Parathyroid adenoma (tissue), 2 donors: Measurements from ENCODE around the gene COQ4.

Source experiments
- H2AFZ ChIP-seq: fragments of 300-600 bp; sonication (generic); one replicate; pipeline ENCODE4 v1.7.0; 2017; ENCODE audit warnings: antibody characterized with exemption, mild to moderate bottlenecking
- H3K27ac ChIP-seq: fragments of 300-600 bp; sonication (generic); one replicate; pipeline ENCODE4 v1.7.0; 2017
- H3K27me3 ChIP-seq: fragments of 300-600 bp; sonication (generic); one replicate; pipeline ENCODE4 v1.7.0; 2017; ENCODE audit warnings: low read length; ENCODE audit not compliant: control insufficient read depth, insufficient read depth
- H3K36me3 ChIP-seq: fragments of 300-600 bp; sonication (generic); one replicate; pipeline ENCODE4 v1.7.0; 2017; ENCODE audit warnings: low read length; ENCODE audit not compliant: control insufficient read depth, insufficient read depth
- H3K4me1 ChIP-seq: fragments of 300-600 bp; sonication (generic); one replicate; pipeline ENCODE4 v1.7.0; 2017; ENCODE audit warnings: control low read depth
- H3K4me2 ChIP-seq: fragments of 300-600 bp; sonication (generic); one replicate; pipeline ENCODE4 v1.7.0; 2017; ENCODE audit warnings: low read length
- H3K4me3 ChIP-seq: fragments of 300-600 bp; sonication (generic); one replicate; pipeline ENCODE4 v1.7.0; 2017; ENCODE audit warnings: low read depth, low read length
- H3K79me2 ChIP-seq: fragments of 300-600 bp; sonication (generic); one replicate; pipeline ENCODE4 v1.7.0; 2017; ENCODE audit warnings: control low read depth
- H3K9ac ChIP-seq: fragments of 300-600 bp; sonication (generic); one replicate; pipeline ENCODE4 v1.7.0; 2017; ENCODE audit warnings: mild to moderate bottlenecking
- H3K9me3 ChIP-seq: fragments of 300-600 bp; sonication (generic); one replicate; pipeline ENCODE4 v1.7.0; 2017; ENCODE audit warnings: low read length; ENCODE audit not compliant: control insufficient read depth
- CTCF ChIP-seq: fragments of 300-600 bp; sonication (generic); IDR thresholded peaks from one replicate; pipeline ENCODE4 v1.7.0; 2017; ENCODE audit warnings: antibody characterized with exemption, mild to moderate bottlenecking
- donor health status: primary hyperparathyroidism.

COQ4 gene

GRCh38 chr9:128293091-128293490 is 29.5 kb upstream of the COQ4 start:
- no peaks in the 10 kb centered on the region for H3K27me3 ChIP-seq
- no peak overlapping the region for H3K4me3 ChIP-seq
- no peak overlapping the region for H3K4me2 ChIP-seq
- H3K79me2 ChIP-seq = no peaks in the 10 kb centered on the region
- H2AFZ ChIP-seq = no peak overlapping the region
- no peak for TF ChIP-seq CTCF
- no peaks in the 10 kb centered on the region for H3K9me3 ChIP-seq
- H3K4me1 ChIP-seq = no peaks in the 10 kb centered on the region
- no peak overlapping the region for H3K27ac ChIP-seq
- H3K36me3 ChIP-seq = no peaks in the 10 kb centered on the region
- H3K9ac ChIP-seq = no peak overlapping the region

- no peak overlapping the region for H2AFZ ChIP-seq
- H3K27me3 ChIP-seq = no peaks in the 10 kb centered on the region
- no peak for TF ChIP-seq CTCF
- H3K4me1 ChIP-seq = no peaks in the 10 kb centered on the region
- no peak overlapping the region for H3K9ac ChIP-seq
- H3K27ac ChIP-seq = no peak overlapping the region
- no peaks in the 10 kb centered on the region for H3K36me3 ChIP-seq
- H3K79me2 ChIP-seq = no peaks in the 10 kb centered on the region
- H3K9me3 ChIP-seq = no peaks in the 10 kb centered on the region
- H3K4me3 ChIP-seq = no peak overlapping the region
- no peak overlapping the region for H3K4me2 ChIP-seq
Observed at GRCh38 chr9:128294142-128294541, 28.5 kb upstream of the COQ4 start.

- Histone ChIP-seq H2AFZ (no peak overlapping the region), H3K9me3 (no peaks in the 10 kb centered on the region), H3K36me3 (no peaks in the 10 kb centered on the region), H3K9ac (no peak overlapping the region), H3K27me3 (no peaks in the 10 kb centered on the region), H3K4me1 (no peaks in the 10 kb centered on the region), H3K79me2 (no peaks in the 10 kb centered on the region), H3K27ac (no peak overlapping the region), H3K4me2 (no peak overlapping the region), H3K4me3 (no peak overlapping the region)
- TF ChIP-seq CTCF = no peak
Observed at GRCh38 chr9:128296340-128297220, 26.1 kb upstream of the COQ4 start.

- no peaks in the 10 kb centered on the region for H3K36me3 ChIP-seq
- no peaks in the 10 kb centered on the region for H3K79me2 ChIP-seq
- no peaks in the 10 kb centered on the region for H3K27me3 ChIP-seq
- no peaks in the 10 kb centered on the region for H3K9me3 ChIP-seq
- no peak overlapping the region for H3K9ac ChIP-seq
- no peak overlapping the region for H3K4me3 ChIP-seq
- H3K4me1 ChIP-seq = no peaks in the 10 kb centered on the region
- TF ChIP-seq CTCF = no peak
- no peak overlapping the region for H2AFZ ChIP-seq
- no peak overlapping the region for H3K4me2 ChIP-seq
- H3K27ac ChIP-seq = no peak overlapping the region
Observed at GRCh38 chr9:128297221-128297773, 25.3 kb upstream of the COQ4 start.
